Measurements from ENCODE around the gene FBLN5.

DNA sequence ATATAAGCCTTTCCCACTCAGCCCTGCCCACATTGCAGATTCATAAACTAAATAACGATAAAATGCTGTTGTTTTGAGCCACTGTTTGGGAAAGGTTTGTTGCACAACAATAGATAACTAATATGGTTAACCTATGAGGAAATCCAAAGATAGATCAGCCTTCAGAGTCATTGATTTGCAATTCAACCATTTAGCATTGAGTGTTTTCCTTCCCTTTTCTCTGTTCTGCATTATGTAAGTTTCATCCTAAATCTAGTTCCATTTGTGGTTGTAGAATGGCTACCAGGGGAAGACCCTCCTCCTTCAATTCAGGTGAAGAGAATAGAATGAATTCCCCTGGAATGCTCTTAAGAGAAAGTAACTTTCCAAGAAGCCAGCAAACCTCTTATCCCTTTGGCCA is 99.8 kb downstream of the FBLN5 start:
- TF ChIP-seq CTCF (IDR thresholded peaks at IDR 0.05 in 4 of 5, conservative IDR thresholded peaks at IDR 0.05 in 1 of 5) (no peak), POLR2A (IDR thresholded peaks at IDR 0.05) (no peak)
